G401.6 (cell line): Measurements from ENCODE around the gene STX8.

Source experiments
- FAIRE-seq: peaks from 2 replicates; lab custom pipeline; 2012; peaks lifted over from hg19 to GRCh38; lab: Jason Lieb, UNC

The STX8 gene

GRCh38 chr17:9291912-9292560, 283.6 kb downstream of the STX8 start:
- FAIRE-seq = no peak

GRCh38 chr17:9290226-9290613, 285.4 kb downstream of the STX8 start:
- FAIRE-seq = no peak

GRCh38 chr17:9287306-9287705, 288.3 kb downstream of the STX8 start:
- FAIRE-seq = no peak

- FAIRE-seq = no peak
These were observed 289.2 kb downstream of the STX8 start for GRCh38 chr17:9286434-9286833.

GRCh38 chr17:9285602-9286427, 289.8 kb downstream of the STX8 start:
- FAIRE-seq = no peak

GRCh38 chr17:9284884-9285283, 290.7 kb downstream of the STX8 start:
- no peak for FAIRE-seq

GRCh38 chr17:9283909-9284308, 291.7 kb downstream of the STX8 start:
- FAIRE-seq = no peak

GRCh38 chr17:9279893-9280292, 295.7 kb downstream of the STX8 start:
- no peak for FAIRE-seq

- FAIRE-seq = no peak
These were observed 300.6 kb downstream of the STX8 start for GRCh38 chr17:9274973-9275372.

GRCh38 chr17:9273428-9274391, 301.9 kb downstream of the STX8 start:
- FAIRE-seq = no peak

- no peak for FAIRE-seq
These were observed 303.0 kb downstream of the STX8 start for GRCh38 chr17:9272501-9273200.

GRCh38 chr17:9271989-9272388, 303.6 kb downstream of the STX8 start:
- no peak for FAIRE-seq

- no peak for FAIRE-seq
These were observed 304.7 kb downstream of the STX8 start for GRCh38 chr17:9270921-9271320.

GRCh38 chr17:9269350-9270035, 306.1 kb downstream of the STX8 start:
- no peak for FAIRE-seq

GRCh38 chr17:9268546-9268945, 307.1 kb downstream of the STX8 start:
- FAIRE-seq = no peak

GRCh38 chr17:9266697-9267117, 308.9 kb downstream of the STX8 start:
- FAIRE-seq = no peak

- no peak for FAIRE-seq
These were observed 309.5 kb downstream of the STX8 start for GRCh38 chr17:9266031-9266680.

- FAIRE-seq = no peak
These were observed 314.3 kb downstream of the STX8 start for GRCh38 chr17:9261081-9262012.

- no peak for FAIRE-seq
These were observed 316.2 kb downstream of the STX8 start for GRCh38 chr17:9259419-9259818.
